HL-60 (cell line): Measurements from ENCODE around the gene NFIB.

Source experiments
- DNase-seq, 2 experiments: peaks; one replicate each; pipeline ENCODE4 v3.0.0-alpha.2; 2010 to 2020; ENCODE audit warnings: low read depth in 1 of 2, low spot score in 1 of 2
- H3K27ac ChIP-seq: fragments of 250-450 bp; sonication (Bioruptor Pico); replicated peaks from 2 replicates; pipeline ENCODE4 v1.5.1; 2020; ENCODE audit warnings: mild to moderate bottlenecking, moderate library complexity
- H3K27me3 ChIP-seq: fragments of 250-450 bp; sonication (Bioruptor Pico); 2 replicates; pipeline ENCODE4 v1.5.1; 2021; ENCODE audit warnings: mild to moderate bottlenecking, moderate library complexity; ENCODE audit not compliant: insufficient read depth, poor library complexity, severe bottlenecking
- H3K4me3 ChIP-seq: replicated peaks from 2 replicates; pipeline ENCODE4 v1.5.1; 2011; ENCODE audit warnings: mild to moderate bottlenecking, control low read depth, low read length; ENCODE audit not compliant: insufficient read depth
- GABPA ChIP-seq: IDR thresholded peaks from 2 replicates; pipeline ENCODE4 v1.6.1; 2012; ENCODE audit warnings: low read depth
- POLR2AphosphoS5 ChIP-seq: IDR thresholded peaks from 2 replicates; pipeline ENCODE4 v1.6.1; 2012; ENCODE audit warnings: low read depth
- REST ChIP-seq: IDR thresholded peaks from 2 replicates; pipeline ENCODE4 v1.6.1; 2012; ENCODE audit warnings: low read depth; ENCODE audit not compliant: insufficient replicate concordance
- SPI1 ChIP-seq: IDR thresholded peaks from 2 replicates; pipeline ENCODE4 v1.6.1; 2012; ENCODE audit warnings: low read depth, mild to moderate bottlenecking, borderline replicate concordance
- TF ChIP-seq, protein P1 (sequence below): IDR thresholded peaks from one replicate; pipeline ENCODE4 v1.5.1; 2011; ENCODE audit warnings: low read length, control low read depth, inconsistent platforms; ENCODE audit not compliant: insufficient read depth

Gene NFIB

GRCh38 chr9:14082732-14083131, 231.2 kb downstream of the NFIB start:
- TF ChIP-seq, protein P1, sequence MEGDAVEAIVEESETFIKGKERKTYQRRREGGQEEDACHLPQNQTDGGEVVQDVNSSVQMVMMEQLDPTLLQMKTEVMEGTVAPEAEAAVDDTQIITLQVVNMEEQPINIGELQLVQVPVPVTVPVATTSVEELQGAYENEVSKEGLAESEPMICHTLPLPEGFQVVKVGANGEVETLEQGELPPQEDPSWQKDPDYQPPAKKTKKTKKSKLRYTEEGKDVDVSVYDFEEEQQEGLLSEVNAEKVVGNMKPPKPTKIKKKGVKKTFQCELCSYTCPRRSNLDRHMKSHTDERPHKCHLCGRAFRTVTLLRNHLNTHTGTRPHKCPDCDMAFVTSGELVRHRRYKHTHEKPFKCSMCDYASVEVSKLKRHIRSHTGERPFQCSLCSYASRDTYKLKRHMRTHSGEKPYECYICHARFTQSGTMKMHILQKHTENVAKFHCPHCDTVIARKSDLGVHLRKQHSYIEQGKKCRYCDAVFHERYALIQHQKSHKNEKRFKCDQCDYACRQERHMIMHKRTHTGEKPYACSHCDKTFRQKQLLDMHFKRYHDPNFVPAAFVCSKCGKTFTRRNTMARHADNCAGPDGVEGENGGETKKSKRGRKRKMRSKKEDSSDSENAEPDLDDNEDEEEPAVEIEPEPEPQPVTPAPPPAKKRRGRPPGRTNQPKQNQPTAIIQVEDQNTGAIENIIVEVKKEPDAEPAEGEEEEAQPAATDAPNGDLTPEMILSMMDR, result no peak
- TF ChIP-seq POLR2AphosphoS5 (no peak), SPI1 (no peak), REST (no peak), GABPA (no peak)
- Histone ChIP-seq H3K27ac (no peak overlapping the region), H3K27me3 (no peaks in the 10 kb centered on the region), H3K4me3 (no peak overlapping the region)
- DNase-seq, result no peak

DNA sequence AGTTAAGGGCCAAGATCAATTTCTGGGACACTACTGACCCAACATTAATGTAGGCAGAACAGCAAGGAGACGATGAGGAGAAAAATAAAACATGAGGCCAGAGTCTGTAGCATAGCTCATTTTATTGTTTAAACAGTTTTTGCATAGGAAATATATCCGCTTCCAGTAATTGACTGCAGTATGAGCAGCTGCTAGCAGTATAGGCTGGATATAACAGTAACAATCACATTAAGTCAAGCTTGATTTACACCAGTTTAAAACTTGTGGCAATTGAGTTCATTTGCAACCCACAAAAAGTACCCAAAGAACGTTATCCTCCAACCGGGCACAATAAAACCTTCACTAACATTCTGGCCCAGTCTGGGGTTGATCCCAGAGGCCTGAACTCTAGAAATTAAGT, 232.2 kb downstream of the NFIB start:
- Histone ChIP-seq H3K27ac (no peak overlapping the region), H3K4me3 (no peak overlapping the region), H3K27me3 (no peaks in the 10 kb centered on the region)
- TF ChIP-seq, protein P1, result no peak
- TF ChIP-seq GABPA (no peak), SPI1 (no peak), REST (no peak), POLR2AphosphoS5 (no peak)
- no peak for DNase-seq

DNA sequence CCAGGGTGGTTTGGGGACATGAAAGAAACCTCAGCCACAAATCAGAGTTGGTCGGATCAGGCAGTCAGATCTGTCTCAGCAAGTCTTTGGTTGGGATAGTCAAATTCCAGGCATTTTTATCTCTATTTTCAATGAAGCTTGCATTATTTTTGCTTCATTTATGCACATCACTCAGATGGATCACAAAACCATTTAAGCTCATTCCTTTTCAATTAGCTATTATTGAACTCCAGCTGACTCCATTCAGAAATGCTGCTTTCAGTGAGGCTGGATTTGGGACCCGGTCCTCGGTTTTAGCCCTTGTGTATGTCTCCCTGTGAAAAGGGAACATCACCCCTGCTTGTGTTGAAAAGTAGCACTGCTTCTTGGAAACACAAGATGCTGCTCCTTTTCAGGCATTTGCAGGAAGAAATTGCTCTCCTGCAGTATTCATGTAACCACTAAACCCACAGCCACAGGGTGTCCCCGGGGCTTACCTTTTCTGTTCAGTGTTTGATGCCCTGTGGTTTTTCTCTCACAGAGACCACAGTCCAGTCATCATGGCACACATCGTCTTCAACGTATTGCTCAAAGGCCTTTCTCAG, 232.9 kb downstream of the NFIB start:
- Histone ChIP-seq H3K27ac (no peak overlapping the region), H3K27me3 (no peaks in the 10 kb centered on the region), H3K4me3 (no peak overlapping the region)
- TF ChIP-seq GABPA (no peak), POLR2AphosphoS5 (no peak), SPI1 (no peak), REST (no peak)
- TF ChIP-seq, protein P1, result no peak
- DNase-seq, result no peak
